Bronchial epithelial cell (primary cell): ENCODE measurements around the gene PLPP7. TPM values are rescaled to one million over a fixed set of nuclear protein-coding genes. Genes with fewer than 3 reads are reported as not detected.

Experiments used
- DNase-seq: peaks from one replicate; pipeline ENCODE4 v3.0.0-alpha.2; 2010; ENCODE audit warnings: low read depth
- FAIRE-seq: peaks from 2 replicates; lab custom pipeline; 2011; peaks lifted over from hg19 to GRCh38; lab: Jason Lieb, UNC
- H3K27me3 ChIP-seq: 2 replicates; pipeline ENCODE4 v1.5.1; 2011; ENCODE audit warnings: low read length; ENCODE audit not compliant: control insufficient read depth, insufficient read depth
- H3K36me3 ChIP-seq: 2 replicates; pipeline ENCODE4 v1.5.1; 2011; ENCODE audit warnings: low read length; ENCODE audit not compliant: control insufficient read depth, insufficient read depth
- H3K4me3 ChIP-seq: 2 replicates; pipeline ENCODE4 v1.5.1; 2011; ENCODE audit warnings: mild to moderate bottlenecking, low read depth, low read length, control low read depth
- total RNA-seq: library from RNA; depleted of rRNA; stranded (reverse); fragments of >200 nt; gene quantifications from 2 replicates; pipeline ENCODE4 v1.2.1, GENCODE V29; 2014
- TF ChIP-seq, protein P1 (sequence below): IDR thresholded peaks from 2 replicates; pipeline ENCODE4 v1.5.1; 2011; ENCODE audit warnings: mild to moderate bottlenecking, moderate library complexity, low read length, control low read depth, inconsistent platforms; ENCODE audit not compliant: insufficient read depth, severe bottlenecking

Gene PLPP7
- total RNA-seq, 1 donor from 2014 or later = not detected

DNA sequence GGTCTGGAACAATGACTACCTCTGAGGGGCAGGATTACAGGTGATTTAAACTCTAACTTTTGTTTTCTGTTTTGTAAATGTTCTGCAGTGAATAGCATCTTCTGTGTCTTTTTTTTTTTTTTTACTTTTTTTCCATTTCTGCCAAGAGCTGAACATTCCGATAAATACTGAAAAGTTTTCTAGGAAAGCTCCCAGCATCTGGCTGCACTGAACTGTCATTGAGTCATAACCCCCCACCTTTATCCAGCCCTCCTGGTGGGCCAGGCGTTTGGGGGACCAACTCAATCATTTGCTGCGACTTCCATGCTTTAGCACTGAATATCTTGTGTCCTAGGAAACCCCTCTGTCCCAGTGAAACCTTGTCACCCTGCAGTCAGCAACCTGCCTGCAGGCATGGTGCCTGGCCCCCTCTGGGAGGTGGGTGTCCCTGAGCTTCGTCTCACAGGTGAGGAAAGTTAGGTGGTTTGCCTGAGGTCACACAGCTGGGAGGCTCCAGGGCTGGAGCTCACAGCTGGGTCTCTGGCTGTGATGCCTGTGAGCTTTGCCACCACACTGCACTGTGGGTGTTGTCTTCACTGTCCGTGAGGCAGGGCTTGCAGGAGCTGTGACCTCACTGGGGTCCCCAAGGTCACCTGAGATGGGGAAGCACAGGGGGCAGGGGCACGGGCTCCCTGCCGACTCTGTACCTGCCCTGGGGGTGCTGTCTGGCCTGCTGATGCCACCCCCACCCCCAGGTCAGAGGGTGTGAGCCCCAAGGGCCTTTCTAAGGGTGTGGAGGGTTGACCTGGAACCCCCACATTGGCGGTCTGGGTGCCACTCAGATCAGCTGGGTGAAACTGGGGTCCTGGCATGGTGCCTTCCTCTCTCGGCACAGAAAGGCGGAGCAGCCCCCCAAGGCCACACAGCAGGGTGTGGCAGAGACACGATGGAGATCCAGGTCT lies 14.1 kb downstream of the PLPP7 start:
- TF ChIP-seq, protein P1, sequence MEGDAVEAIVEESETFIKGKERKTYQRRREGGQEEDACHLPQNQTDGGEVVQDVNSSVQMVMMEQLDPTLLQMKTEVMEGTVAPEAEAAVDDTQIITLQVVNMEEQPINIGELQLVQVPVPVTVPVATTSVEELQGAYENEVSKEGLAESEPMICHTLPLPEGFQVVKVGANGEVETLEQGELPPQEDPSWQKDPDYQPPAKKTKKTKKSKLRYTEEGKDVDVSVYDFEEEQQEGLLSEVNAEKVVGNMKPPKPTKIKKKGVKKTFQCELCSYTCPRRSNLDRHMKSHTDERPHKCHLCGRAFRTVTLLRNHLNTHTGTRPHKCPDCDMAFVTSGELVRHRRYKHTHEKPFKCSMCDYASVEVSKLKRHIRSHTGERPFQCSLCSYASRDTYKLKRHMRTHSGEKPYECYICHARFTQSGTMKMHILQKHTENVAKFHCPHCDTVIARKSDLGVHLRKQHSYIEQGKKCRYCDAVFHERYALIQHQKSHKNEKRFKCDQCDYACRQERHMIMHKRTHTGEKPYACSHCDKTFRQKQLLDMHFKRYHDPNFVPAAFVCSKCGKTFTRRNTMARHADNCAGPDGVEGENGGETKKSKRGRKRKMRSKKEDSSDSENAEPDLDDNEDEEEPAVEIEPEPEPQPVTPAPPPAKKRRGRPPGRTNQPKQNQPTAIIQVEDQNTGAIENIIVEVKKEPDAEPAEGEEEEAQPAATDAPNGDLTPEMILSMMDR = no peak
- FAIRE-seq = peak; percentile 52

DNA sequence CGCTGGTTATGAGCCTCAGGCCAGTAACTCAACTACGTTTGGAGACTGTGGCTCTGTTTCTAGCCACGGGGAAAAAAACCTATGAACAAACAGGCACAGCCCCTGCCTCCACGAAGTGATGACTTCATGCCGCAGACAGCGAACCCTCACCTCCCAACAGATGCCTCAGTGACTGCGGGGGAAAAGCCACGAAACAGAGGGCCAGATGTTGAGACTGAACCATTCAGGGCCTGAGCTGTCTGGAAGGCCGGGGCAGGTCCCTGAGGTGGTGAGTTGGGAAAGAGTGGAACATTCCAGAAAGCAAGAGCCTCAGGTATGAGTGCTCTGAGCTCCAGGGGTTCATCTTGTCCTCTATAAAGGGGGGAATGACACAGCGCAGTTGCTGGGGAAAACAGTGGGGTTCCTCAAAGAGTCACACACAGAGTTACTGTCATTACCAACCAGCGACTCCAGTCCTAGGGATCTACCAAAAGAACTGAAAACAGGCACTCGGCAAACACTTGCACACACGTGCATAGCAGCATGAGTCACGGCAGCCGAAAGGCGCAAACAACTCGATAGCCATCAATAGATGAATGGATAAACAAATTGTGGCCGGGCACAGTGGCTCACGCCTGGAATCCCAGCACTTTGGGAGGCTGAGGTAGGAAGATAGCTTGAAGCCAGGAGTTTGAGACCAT lies 15.3 kb downstream of the PLPP7 start:
- TF ChIP-seq, protein P1 = no peak
- Histone ChIP-seq H3K27me3 (peaks cover 2% of the 10 kb centered on the region), H3K36me3 (no peaks in the 10 kb centered on the region), H3K4me3 (no peak overlapping the region)
- DNase-seq = peak; percentile 18
- peak; percentile 36 for FAIRE-seq

More for the DNA sequence above, 14.1 kb downstream of the PLPP7 start:
- H3K36me3 ChIP-seq = no peaks in the 10 kb centered on the region
- H3K4me3 ChIP-seq = no peak overlapping the region
- DNase-seq = no peak
- H3K27me3 ChIP-seq = peaks cover 2% of the 10 kb centered on the region

DNA sequence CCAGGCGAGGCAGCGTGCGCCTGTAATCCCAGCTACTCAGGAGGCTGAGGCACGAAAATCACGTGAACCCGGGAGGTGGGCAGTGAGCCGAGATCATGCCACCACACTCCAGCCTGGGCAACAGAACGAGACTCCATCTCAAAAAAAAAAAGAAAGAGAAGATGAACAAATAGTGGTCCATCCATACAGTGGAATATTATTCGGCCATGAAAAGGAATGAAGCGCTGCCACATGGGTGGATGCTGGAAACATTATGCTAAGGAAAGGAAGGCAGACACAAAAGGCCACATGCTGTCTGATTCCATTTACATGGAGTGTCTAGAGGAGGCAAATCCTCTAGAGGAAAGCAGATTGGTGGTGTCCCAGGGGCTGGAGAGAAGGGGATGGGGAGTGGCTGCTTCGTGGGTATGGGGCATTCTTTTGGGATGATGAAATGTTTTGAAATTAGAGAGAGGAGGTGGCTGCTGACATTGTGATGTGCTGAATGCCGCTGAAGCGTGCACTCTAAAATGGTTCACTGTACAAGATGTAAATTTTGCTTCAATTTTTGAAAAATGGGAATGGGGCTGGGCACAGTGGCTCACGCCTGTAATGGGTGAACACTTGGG lies 17.0 kb downstream of the PLPP7 start:
- DNase-seq (no peak), FAIRE-seq (no peak)
- H3K36me3 ChIP-seq = no peaks in the 10 kb centered on the region
- TF ChIP-seq, protein P1 = no peak
- peaks cover 2% of the 10 kb centered on the region for H3K27me3 ChIP-seq
- H3K4me3 ChIP-seq = no peak overlapping the region

DNA sequence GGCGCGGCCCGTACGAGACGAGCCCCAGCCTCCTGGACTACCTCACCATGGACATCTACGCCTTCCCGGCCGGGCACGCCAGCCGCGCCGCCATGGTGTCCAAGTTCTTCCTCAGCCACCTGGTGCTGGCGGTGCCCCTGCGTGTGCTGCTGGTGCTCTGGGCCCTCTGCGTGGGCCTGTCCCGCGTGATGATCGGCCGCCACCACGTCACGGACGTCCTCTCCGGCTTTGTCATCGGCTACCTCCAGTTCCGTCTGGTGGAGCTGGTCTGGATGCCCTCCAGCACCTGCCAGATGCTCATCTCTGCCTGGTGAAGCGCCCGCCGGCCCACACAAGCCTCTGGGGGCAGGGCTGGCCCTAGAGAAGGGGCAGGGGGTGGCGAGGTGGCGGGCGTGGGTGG lies 18.5 kb downstream of the PLPP7 start:
- no peak for FAIRE-seq
- no peak for DNase-seq
- H3K36me3 ChIP-seq = no peaks in the 10 kb centered on the region
- no peak overlapping the region for H3K4me3 ChIP-seq
- H3K27me3 ChIP-seq = no peaks in the 10 kb centered on the region
- TF ChIP-seq, protein P1 = no peak

DNA sequence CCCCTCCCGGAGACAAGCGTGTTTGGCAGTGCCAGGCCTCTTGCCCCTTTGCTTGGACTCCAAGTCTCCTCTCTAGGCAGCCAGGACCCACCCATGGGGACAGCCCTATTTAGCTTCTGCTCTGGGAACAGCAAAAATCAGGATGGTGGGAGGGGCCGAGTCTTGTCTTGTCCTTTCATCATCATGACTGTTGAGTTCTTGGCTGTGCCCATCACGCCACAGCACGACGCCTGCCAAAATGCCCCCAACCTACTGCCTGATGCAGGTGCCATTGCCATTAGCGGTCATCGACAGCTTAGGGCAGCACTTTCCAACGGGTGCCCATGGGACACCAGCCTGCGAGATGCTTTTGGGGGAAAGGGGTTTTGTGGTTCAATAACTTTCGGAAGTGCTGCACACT lies 18.9 kb downstream of the PLPP7 start:
- no peak for DNase-seq
- FAIRE-seq = no peak
- TF ChIP-seq, protein P1 = no peak
- H3K4me3 ChIP-seq = no peak overlapping the region
- H3K36me3 ChIP-seq = no peaks in the 10 kb centered on the region
- H3K27me3 ChIP-seq = no peaks in the 10 kb centered on the region
